T-cell (primary cell): ENCODE measurements around the gene OR2AG1. TPM values are rescaled to one million over a fixed set of nuclear protein-coding genes. Genes with fewer than 3 reads are reported as not detected.
A peak's percentile ranks its signal among the peaks of the same experiment; 100 is the strongest.

Experiments used
- ATAC-seq, 4 experiments: fragments of 200-7000 bp in 3 of 4; fragments of 150-1000 bp in 1 of 4; cut with Tn5 transposase; replicated peaks in 1 of 4; 1 replicate in 3 of 4; 2 replicates in 1 of 4; pipeline ENCODE4 v1.10.0; 2021; ENCODE audit warnings: moderate library complexity in 3 of 4, mild to moderate bottlenecking in 2 of 4, moderate number of reproducible peaks in 1 of 4
- CTCF ChIA-PET, 2 donors: fragments of 300-600 bp; sonication (Branson Sonifier 250); formaldehyde crosslinking; loops; one replicate each; lab custom pipeline; 2022; ENCODE audit warnings: antibody characterized with exemption in 2 of 2; lab: Charles Lee
- POLR2A ChIA-PET, 2 donors: fragments of 300-600 bp; sonication (Branson Sonifier 250); formaldehyde crosslinking; loops; one replicate each; lab custom pipeline; 2022; ENCODE audit warnings: antibody characterized with exemption in 2 of 2; lab: Charles Lee
- DNase-seq, 35 experiments: peaks; one replicate each; pipeline versions ENCODE4 v3.0.0 to v3.0.0-alpha.2; 2013 to 2023
- H3K27ac ChIP-seq: one replicate; pipeline ENCODE4 v1.5.1; 2013; ENCODE audit warnings: low read length
- H3K27me3 ChIP-seq, 2 experiments: replicated peaks in 1 of 2; 1 replicate in 1 of 2; 2 replicates in 1 of 2; pipeline versions ENCODE4 v1.6.1 to v1.7.0; 2013; ENCODE audit warnings: low read length in 1 of 2, mixed read lengths in 1 of 2; ENCODE audit not compliant: control insufficient read depth in 2 of 2, insufficient read depth in 2 of 2; ENCODE audit errors: extremely low read depth in 1 of 2
- H3K36me3 ChIP-seq, 2 donors: 1 replicate in 1 of 2; 2 replicates in 1 of 2; pipeline versions ENCODE4 v1.6.1 to v1.7.0; 2013; ENCODE audit warnings: low read length in 1 of 2; ENCODE audit not compliant: control insufficient read depth in 2 of 2, insufficient read depth in 1 of 2; ENCODE audit errors: extremely low read depth in 1 of 2
- H3K4me1 ChIP-seq, 2 experiments: 1 replicate in 1 of 2; 2 replicates in 1 of 2; pipeline versions ENCODE4 v1.6.1 to v1.7.0; 2013; ENCODE audit warnings: low read length in 2 of 2, mixed read lengths in 1 of 2; ENCODE audit not compliant: insufficient read depth in 2 of 2, control insufficient read depth in 1 of 2; ENCODE audit errors: extremely low read depth in 1 of 2
- H3K4me3 ChIP-seq, 2 donors: 1 replicate in 1 of 2; 2 replicates in 1 of 2; pipeline versions ENCODE4 v1.5.1 to v1.7.0; 2013; ENCODE audit warnings: mild to moderate bottlenecking in 2 of 2, low read length in 1 of 2, moderate library complexity in 1 of 2; ENCODE audit not compliant: control insufficient read depth in 1 of 2; ENCODE audit errors: extremely low read depth in 1 of 2
- H3K9me3 ChIP-seq: 2 replicates; pipeline ENCODE4 v1.7.0; 2013
- H3K27ac Mint-ChIP-seq, 2 donors: one replicate each; pipeline ENCODE4 v1.8.0; 2020 to 2021; ENCODE audit warnings: mild to moderate bottlenecking in 2 of 2, mixed read lengths in 2 of 2
- H3K27me3 Mint-ChIP-seq, 2 donors: one replicate each; pipeline ENCODE4 v1.8.0; 2021 to 2022; ENCODE audit warnings: mixed read lengths in 2 of 2
- H3K36me3 Mint-ChIP-seq: one replicate; pipeline ENCODE4 v1.8.0; 2021; ENCODE audit warnings: mixed read lengths
- H3K4me1 Mint-ChIP-seq, 3 donors: one replicate each; pipeline ENCODE4 v1.8.0; 2020 to 2022; ENCODE audit warnings: mixed read lengths in 3 of 3, mild to moderate bottlenecking in 1 of 3
- H3K4me3 Mint-ChIP-seq, 3 donors: one replicate each; pipeline ENCODE4 v1.8.0; 2020 to 2022; ENCODE audit warnings: mild to moderate bottlenecking in 3 of 3, mixed read lengths in 3 of 3, moderate library complexity in 3 of 3
- H3K9me3 Mint-ChIP-seq, 3 donors: one replicate each; pipeline ENCODE4 v1.8.0; 2020 to 2022; ENCODE audit warnings: mixed read lengths in 3 of 3
- WGBS: methylation state at CpG from one replicate; pipeline ENCODE4 v1.1.5; 2013; ENCODE audit warnings: missing lambda C conversion rate; ENCODE audit not compliant: insufficient coverage; 5-methylcytosine and 5-hydroxymethylcytosine counted together
- total RNA-seq, 35 experiments: library from RNA in 6 of 35; stranded (reverse) in 6 of 35; fragments of 120-200 nt in 1 of 35; gene quantifications; one replicate each; pipeline versions ENCODE4 v1.2.1 to v1.2.4 and lab custom pipeline; 2013 to 2026

OR2AG1 gene
- total RNA-seq, 5 donors from 2014 or later (not counting 1 experiment from before 2014, with no cell fraction given), result not detected

DNA sequence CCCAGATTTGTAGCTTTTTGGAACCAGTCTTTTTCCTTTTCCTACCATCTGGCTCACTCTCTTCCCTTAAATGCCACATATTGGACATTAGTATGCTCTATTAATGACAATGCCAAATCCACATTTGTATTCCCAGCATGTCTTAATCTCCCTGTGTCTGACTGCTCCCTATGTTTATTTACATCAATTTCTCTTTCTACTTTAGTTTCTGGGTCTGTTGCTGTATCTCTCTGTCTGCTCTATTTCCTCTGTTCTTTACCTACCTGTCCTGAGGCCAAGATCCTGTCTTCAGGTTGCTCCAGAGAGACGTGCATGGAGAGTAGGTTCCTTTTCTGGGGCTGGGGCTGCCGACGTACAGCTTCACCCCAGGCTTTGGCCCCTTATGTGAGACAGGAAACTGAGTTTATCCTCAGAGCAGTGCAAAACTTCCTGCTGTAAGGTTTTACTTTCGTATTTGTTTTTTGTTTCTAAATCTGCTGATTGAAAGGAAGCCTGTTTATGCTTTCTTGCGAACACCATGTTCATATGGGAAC, 36.7 kb upstream of the OR2AG1 start:
- H3K4me1 Mint-ChIP-seq, result peaks cover 6 to 24% (median 19%) of the 10 kb centered on the region in 3 donors
- no peak overlapping the region for H3K4me3 Mint-ChIP-seq
- Histone ChIP-seq H3K4me1 (peaks cover 11 to 51% of the 10 kb centered on the region in 2 experiments), H3K4me3 (peak overlapping the region; percentile 65 to 67), H3K27ac (peak overlapping the region; percentile 90), H3K36me3 (no peaks in the 10 kb centered on the region), H3K9me3 (no peaks in the 10 kb centered on the region), H3K27me3 (no peaks in the 10 kb centered on the region)
- ChIA-PET CTCF (interaction anchor here (0.6 to 5.2 kb wide), 10 partner anchors 10 to 367 kb away, joined by 3 to 114 read pairs (median 5); no protein-coding TSS in a partner anchor), POLR2A (interaction anchor here (1.0 to 1.2 kb wide), 3 partner anchors 12 to 134 kb away, joined by 3 read pairs; partner anchors contain the start of gene TAF10 (in 1 of the 2))
- H3K36me3 Mint-ChIP-seq, result peaks cover 7% of the 10 kb centered on the region
- ATAC-seq, result peak; percentile 79 to 89 (median 84)
- peak; percentile 10 to 75 (median 41) for DNase-seq
- no peaks in the 10 kb centered on the region for H3K27me3 Mint-ChIP-seq
- H3K9me3 Mint-ChIP-seq, result no peaks in the 10 kb centered on the region
- no peak overlapping the region for H3K27ac Mint-ChIP-seq
- WGBS, result 0% methylated on average over 5 of the region's 5 CpGs

DNA sequence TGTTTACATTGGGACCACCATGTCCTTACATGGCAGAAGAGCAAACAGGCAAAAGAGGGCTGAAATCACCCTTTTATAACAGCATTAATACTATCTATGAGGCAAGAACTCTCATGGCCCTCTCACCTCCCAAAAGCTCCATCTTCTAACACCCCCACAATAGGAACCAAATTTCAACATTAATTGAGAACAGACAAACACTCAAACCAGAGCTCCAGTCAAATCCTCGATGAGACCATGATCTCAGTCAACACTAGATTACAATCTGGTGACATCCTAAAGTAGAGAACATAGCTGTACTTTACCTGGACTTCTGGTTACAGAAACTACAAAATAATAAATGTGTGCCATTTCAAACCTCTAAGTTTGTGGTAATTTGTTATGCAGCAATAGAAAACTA, 36.2 kb upstream of the OR2AG1 start:
- DNase-seq (peak in 1 of 35 experiments; percentile 18), ATAC-seq (peak; percentile 25 to 44 (median 36))
- peaks cover 7% of the 10 kb centered on the region for H3K36me3 Mint-ChIP-seq
- no peak overlapping the region for H3K27ac Mint-ChIP-seq
- Histone ChIP-seq H3K27ac (peak overlapping the region; percentile 90), H3K4me1 (peaks cover 11 to 48% of the 10 kb centered on the region in 2 experiments), H3K4me3 (peak overlapping the region; percentile 65 to 67), H3K36me3 (no peaks in the 10 kb centered on the region), H3K9me3 (no peaks in the 10 kb centered on the region), H3K27me3 (no peaks in the 10 kb centered on the region)
- no peaks in the 10 kb centered on the region for H3K9me3 Mint-ChIP-seq
- ChIA-PET CTCF (interaction anchor here (0.5 to 5.2 kb wide), 9 partner anchors 9 to 215 kb away, joined by 3 to 114 read pairs (median 6); no protein-coding TSS in a partner anchor), POLR2A (interaction anchor here in 1 of 2 donors (0.6 to 1.1 kb wide), 2 partner anchors 135 to 327 kb away, joined by 3 to 4 read pairs; partner anchors contain the start of gene TAF10)
- peaks cover 7 to 22% (median 18%) of the 10 kb centered on the region in 3 donors for H3K4me1 Mint-ChIP-seq
- no CpG with 5 or more reads among the region's 1 CpG for WGBS
- no peaks in the 10 kb centered on the region for H3K27me3 Mint-ChIP-seq
- no peak overlapping the region for H3K4me3 Mint-ChIP-seq

DNA sequence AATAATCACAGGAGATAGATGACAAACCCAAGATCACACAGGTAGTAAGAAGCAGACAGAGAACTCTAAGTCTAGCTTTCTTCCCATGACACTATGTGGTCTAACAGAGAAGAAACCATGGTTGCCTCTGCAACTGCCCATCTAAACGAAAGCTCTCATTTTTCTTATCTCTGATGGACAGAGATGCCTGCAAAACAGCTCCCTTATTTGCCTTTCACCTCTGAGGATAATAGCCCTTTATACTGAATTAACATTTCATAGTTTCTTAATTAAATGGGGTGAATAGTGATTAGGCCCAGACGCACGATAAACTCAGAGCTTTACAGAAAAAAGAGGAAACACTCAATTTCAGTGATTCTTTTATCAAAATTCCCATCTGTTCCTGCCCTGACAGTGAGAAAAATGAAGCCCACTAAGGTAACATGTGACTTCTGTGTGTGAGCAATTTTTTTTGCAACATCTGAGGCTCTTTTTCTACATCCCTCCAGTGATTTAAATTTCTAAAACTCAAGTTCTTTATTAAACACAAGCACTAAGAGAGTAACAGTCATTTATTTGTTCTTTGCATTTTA, 35.6 kb upstream of the OR2AG1 start:
- no peak for ATAC-seq
- peaks cover 7% of the 10 kb centered on the region for H3K36me3 Mint-ChIP-seq
- no peak overlapping the region for H3K4me3 Mint-ChIP-seq

DNA sequence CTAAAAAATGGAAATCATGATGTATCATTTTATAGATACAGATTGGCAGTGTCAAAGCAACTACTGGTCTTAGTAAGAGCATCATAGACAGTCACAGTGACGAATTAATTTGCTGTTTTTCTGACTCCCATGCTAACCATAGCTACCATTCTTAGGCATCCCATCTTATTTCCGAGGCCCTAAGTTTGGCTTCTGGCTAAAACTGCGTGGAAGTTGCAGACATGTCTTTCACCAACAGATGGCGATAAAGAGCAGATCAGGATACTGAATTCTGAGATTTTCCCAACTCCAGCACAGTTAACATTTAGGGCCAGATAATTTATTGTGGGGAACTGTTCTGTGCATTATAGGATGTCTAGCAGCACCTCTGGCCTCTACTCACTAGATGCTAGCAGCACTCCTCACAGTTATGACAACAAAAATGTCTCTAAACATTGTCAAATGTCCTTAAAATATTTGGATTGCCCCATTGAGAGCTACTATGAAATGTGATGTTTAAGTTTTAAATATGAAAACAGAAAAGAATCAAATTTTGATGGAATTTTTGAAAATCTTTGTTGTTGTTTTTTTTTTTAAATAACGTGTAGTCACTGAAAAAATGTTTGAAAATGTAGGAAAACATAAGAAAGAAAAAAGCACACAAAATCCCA, 27.4 kb upstream of the OR2AG1 start:
- Histone ChIP-seq H3K9me3 (no peaks in the 10 kb centered on the region), H3K4me3 (no peak overlapping the region), H3K27ac (no peak overlapping the region), H3K36me3 (no peaks in the 10 kb centered on the region), H3K27me3 (no peaks in the 10 kb centered on the region), H3K4me1 (no peaks in the 10 kb centered on the region)
- ChIA-PET CTCF (interaction anchor here (0.6 to 9.5 kb wide), 25 partner anchors 9 to 595 kb away, joined by 3 to 201 read pairs (median 4); partner anchors contain the start of gene MRPL17 (in 1 of the 2)), POLR2A (interaction anchor here in 1 of 2 donors (0.6 kb wide), 1 partner anchor 62 kb away, joined by 11 read pairs; no protein-coding TSS in a partner anchor)
- Mint-ChIP-seq H3K27ac (no peak overlapping the region), H3K4me3 (no peak overlapping the region), H3K9me3 (no peaks in the 10 kb centered on the region), H3K36me3 (no peaks in the 10 kb centered on the region), H3K4me1 (peaks cover 17 to 24% (median 18%) of the 10 kb centered on the region in 3 donors), H3K27me3 (peaks cover 0 to under 1% of the 10 kb centered on the region in 2 donors)
- peak in 2 of 4 experiments; percentile 30 to 45 for ATAC-seq
- WGBS, result 0% methylated on average over 1 of the region's 5 CpGs
- peak in 15 of 35 experiments; percentile 9 to 76 (median 27) for DNase-seq

More for the DNA sequence above, 35.6 kb upstream of the OR2AG1 start:
- no peaks in the 10 kb centered on the region for H3K9me3 Mint-ChIP-seq
- CTCF ChIA-PET, result interaction anchor here (0.5 to 5.2 kb wide), 8 partner anchors 8 to 216 kb away, joined by 3 to 114 read pairs (median 6); no protein-coding TSS in a partner anchor
- H3K4me1 ChIP-seq, result peaks cover 8 to 46% of the 10 kb centered on the region in 2 experiments
- H3K27ac ChIP-seq, result peak overlapping the region; percentile 90
- H3K27ac Mint-ChIP-seq, result no peak overlapping the region
- no peaks in the 10 kb centered on the region for H3K27me3 Mint-ChIP-seq
- peak overlapping the region in 1 of 2 donors; percentile 65 for H3K4me3 ChIP-seq
- POLR2A ChIA-PET, result interaction anchor here in 1 of 2 donors (0.6 to 1.1 kb wide), 2 partner anchors 135 to 328 kb away, joined by 3 to 4 read pairs; partner anchors contain the start of gene TAF10
- WGBS, result 17% methylated on average over 1 of the region's 3 CpGs
- no peaks in the 10 kb centered on the region for H3K27me3 ChIP-seq
- no peaks in the 10 kb centered on the region for H3K36me3 ChIP-seq
- no peaks in the 10 kb centered on the region for H3K9me3 ChIP-seq
- peaks cover 7 to 17% (median 12%) of the 10 kb centered on the region in 3 donors for H3K4me1 Mint-ChIP-seq
- DNase-seq, result no peak

DNA sequence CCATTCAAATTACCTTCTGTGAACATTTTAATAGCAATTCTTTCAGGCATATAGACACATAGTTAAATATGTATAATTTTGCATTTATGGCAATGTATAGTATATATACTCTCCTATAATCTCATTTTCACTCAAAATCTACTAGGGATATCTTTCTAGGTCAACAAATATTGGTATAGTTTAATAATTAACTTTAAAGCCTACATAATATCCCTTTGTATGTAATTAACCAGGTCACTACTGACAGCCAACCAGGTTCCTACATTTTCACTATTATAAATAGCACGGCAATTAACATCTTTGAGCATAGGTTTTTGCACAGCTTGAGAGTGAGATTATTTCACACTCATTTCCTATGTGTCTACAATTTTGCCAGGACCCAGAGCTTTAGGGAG, 26.9 kb upstream of the OR2AG1 start:
- Histone ChIP-seq H3K4me3 (no peak overlapping the region), H3K27me3 (no peaks in the 10 kb centered on the region), H3K9me3 (no peaks in the 10 kb centered on the region), H3K27ac (no peak overlapping the region), H3K36me3 (no peaks in the 10 kb centered on the region), H3K4me1 (no peaks in the 10 kb centered on the region)
- peaks cover 14 to 20% (median 14%) of the 10 kb centered on the region in 3 donors for H3K4me1 Mint-ChIP-seq
- ChIA-PET POLR2A (interaction anchor here in 1 of 2 donors (0.6 kb wide), 1 partner anchor 62 kb away, joined by 11 read pairs; no protein-coding TSS in a partner anchor), CTCF (interaction anchor here (0.6 to 9.5 kb wide), 16 partner anchors 10 to 377 kb away, joined by 3 to 201 read pairs (median 4); partner anchors contain the start of gene MRPL17 (in 1 of the 2))
- no peaks in the 10 kb centered on the region for H3K9me3 Mint-ChIP-seq
- no peaks in the 10 kb centered on the region for H3K36me3 Mint-ChIP-seq
- DNase-seq (no peak), ATAC-seq (no peak)
- H3K27me3 Mint-ChIP-seq, result peaks cover 0 to 2% of the 10 kb centered on the region in 2 donors
- H3K4me3 Mint-ChIP-seq, result no peak overlapping the region
- WGBS, result no CpG with 5 or more reads among the region's 1 CpG
- H3K27ac Mint-ChIP-seq, result no peak overlapping the region
